Gastroesophageal sphincter (tissue), 3 donors: Measurements from ENCODE around the gene NME8.

ENCODE experiments used
- EP300 ChIP-seq: sonication (generic); formaldehyde crosslinking; IDR thresholded peaks from one replicate; pipeline ENCODE4 v1.6.1; 2017; ENCODE audit warnings: antibody characterized with exemption, mild to moderate bottlenecking
- POLR2A ChIP-seq, 2 donors: fragments of 450-650 bp; IDR thresholded peaks; one replicate each; pipeline ENCODE4 v1.6.1; 2017; ENCODE audit warnings: antibody characterized with exemption in 2 of 2, mild to moderate bottlenecking in 2 of 2, moderate library complexity in 1 of 2
- POLR2AphosphoS5 ChIP-seq: sonication (generic); formaldehyde crosslinking; IDR thresholded peaks from one replicate; pipeline ENCODE4 v1.6.1; 2017; ENCODE audit warnings: antibody characterized with exemption
- TF ChIP-seq, protein P1 (sequence below), 4 experiments: fragments of 200-600 bp in 2 of 4; fragments of 450-650 bp in 2 of 4; sonication (generic) in 1 of 4; IDR thresholded peaks; one replicate each; pipeline ENCODE4 v1.5.1; 2017 to 2019; ENCODE audit warnings: antibody characterized with exemption in 4 of 4, mild to moderate bottlenecking in 2 of 4, moderate library complexity in 2 of 4

DNA sequence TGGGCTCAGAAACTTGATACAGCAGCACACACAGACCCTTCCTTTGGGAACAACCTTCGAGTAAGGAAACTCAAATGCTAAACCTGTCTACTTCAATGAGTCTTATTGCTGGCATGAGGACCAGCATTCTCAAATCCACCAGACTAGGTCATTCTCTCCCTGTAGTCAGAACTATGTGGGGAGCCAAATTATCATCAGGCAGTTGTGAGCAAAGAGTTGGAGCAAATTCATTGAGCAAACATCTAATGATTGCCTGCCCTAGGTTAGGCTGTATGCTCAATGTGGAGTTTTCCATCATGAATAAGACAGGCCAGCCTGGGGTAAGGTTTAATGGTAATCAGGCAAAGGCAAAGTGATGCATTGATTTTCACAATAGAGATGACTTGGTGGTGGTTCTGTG lies 75.6 kb downstream of the NME8 start:
- TF ChIP-seq, protein P1, sequence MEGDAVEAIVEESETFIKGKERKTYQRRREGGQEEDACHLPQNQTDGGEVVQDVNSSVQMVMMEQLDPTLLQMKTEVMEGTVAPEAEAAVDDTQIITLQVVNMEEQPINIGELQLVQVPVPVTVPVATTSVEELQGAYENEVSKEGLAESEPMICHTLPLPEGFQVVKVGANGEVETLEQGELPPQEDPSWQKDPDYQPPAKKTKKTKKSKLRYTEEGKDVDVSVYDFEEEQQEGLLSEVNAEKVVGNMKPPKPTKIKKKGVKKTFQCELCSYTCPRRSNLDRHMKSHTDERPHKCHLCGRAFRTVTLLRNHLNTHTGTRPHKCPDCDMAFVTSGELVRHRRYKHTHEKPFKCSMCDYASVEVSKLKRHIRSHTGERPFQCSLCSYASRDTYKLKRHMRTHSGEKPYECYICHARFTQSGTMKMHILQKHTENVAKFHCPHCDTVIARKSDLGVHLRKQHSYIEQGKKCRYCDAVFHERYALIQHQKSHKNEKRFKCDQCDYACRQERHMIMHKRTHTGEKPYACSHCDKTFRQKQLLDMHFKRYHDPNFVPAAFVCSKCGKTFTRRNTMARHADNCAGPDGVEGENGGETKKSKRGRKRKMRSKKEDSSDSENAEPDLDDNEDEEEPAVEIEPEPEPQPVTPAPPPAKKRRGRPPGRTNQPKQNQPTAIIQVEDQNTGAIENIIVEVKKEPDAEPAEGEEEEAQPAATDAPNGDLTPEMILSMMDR (IDR thresholded peaks at IDR 0.05), result no peak
- TF ChIP-seq POLR2AphosphoS5 (no peak), POLR2A (IDR thresholded peaks at IDR 0.05) (no peak), EP300 (no peak)
